ENCODE results near the gene PCBP3.

DNA sequence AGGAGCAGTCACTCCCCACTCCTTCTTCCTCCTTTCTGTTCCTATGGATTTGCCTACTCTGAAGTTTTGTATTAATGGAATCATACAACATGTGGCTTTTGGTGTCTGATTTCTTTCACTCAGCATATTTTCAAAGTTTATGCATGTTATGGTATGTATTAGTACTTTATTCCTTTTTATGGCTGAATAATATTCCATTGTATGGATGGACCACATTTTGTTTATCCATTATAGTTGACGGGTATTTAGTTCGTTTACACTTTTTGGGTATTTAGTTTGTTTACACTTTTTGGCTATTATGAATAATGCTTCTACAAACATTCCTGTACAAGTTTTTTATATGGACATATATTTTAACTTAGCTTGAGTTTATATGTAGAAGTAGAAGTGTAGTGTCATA lies 113.1 kb downstream of the PCBP3 start:
- no peak for TF ChIP-seq ESRRA (IDR thresholded peaks at IDR 0.05; ENCODE audit: low read length)
- no peak for TF ChIP-seq SPI1 (IDR thresholded peaks at IDR 0.05; ENCODE audit: borderline replicate concordance, insufficient read depth, low read depth, low read length)
- TF ChIP-seq, protein P1, sequence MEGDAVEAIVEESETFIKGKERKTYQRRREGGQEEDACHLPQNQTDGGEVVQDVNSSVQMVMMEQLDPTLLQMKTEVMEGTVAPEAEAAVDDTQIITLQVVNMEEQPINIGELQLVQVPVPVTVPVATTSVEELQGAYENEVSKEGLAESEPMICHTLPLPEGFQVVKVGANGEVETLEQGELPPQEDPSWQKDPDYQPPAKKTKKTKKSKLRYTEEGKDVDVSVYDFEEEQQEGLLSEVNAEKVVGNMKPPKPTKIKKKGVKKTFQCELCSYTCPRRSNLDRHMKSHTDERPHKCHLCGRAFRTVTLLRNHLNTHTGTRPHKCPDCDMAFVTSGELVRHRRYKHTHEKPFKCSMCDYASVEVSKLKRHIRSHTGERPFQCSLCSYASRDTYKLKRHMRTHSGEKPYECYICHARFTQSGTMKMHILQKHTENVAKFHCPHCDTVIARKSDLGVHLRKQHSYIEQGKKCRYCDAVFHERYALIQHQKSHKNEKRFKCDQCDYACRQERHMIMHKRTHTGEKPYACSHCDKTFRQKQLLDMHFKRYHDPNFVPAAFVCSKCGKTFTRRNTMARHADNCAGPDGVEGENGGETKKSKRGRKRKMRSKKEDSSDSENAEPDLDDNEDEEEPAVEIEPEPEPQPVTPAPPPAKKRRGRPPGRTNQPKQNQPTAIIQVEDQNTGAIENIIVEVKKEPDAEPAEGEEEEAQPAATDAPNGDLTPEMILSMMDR (IDR thresholded peaks at IDR 0.05 in 2 of 3, conservative IDR thresholded peaks at IDR 0.05 in 1 of 3; ENCODE audit: control insufficient read depth in 2 of 3, extremely low read depth in 1 of 3, insufficient read depth in 1 of 3, low read depth in 3 of 3, low read length in 3 of 3) = no peak
- no peak for TF ChIP-seq SP1 (IDR thresholded peaks at IDR 0.05; ENCODE audit: low read depth, low read length)
- TF ChIP-seq POLR2A (IDR thresholded peaks at IDR 0.05; ENCODE audit: low read depth, low read length) = no peak

All from GM12878 (cell line).